Hematopoietic multipotent progenitor cell treated with erythropoietin and hydrocortisone succinate and interleukin-3 and kit ligand, for 8 days (in vitro differentiated cells): ENCODE results near the gene TRIO.

Experiments used
- DNase-seq: peaks from one replicate; pipeline ENCODE4 v3.0.0-alpha.2; 2015

TRIO gene

GRCh38 chr5:14211818-14212803 is 69.0 kb downstream of the TRIO start:
- DNase-seq: no peak

- DNase-seq: no peak
These were observed 69.7 kb downstream of the TRIO start for GRCh38 chr5:14212838-14213237.

- DNase-seq: no peak
These were observed 70.1 kb downstream of the TRIO start for GRCh38 chr5:14213253-14213652.

GRCh38 chr5:14213813-14214585 is 70.9 kb downstream of the TRIO start:
- no peak for DNase-seq

GRCh38 chr5:14215901-14216300 is 72.8 kb downstream of the TRIO start:
- no peak for DNase-seq

GRCh38 chr5:14216372-14216771 is 73.2 kb downstream of the TRIO start:
- DNase-seq: no peak

GRCh38 chr5:14216902-14217301 is 73.8 kb downstream of the TRIO start:
- DNase-seq: no peak

GRCh38 chr5:14217587-14217986 is 74.4 kb downstream of the TRIO start:
- no peak for DNase-seq

GRCh38 chr5:14218011-14218410 is 74.9 kb downstream of the TRIO start:
- DNase-seq: no peak

GRCh38 chr5:14218480-14218879 is 75.3 kb downstream of the TRIO start:
- DNase-seq: no peak

- no peak for DNase-seq
These were observed 75.9 kb downstream of the TRIO start for GRCh38 chr5:14218897-14219573.

GRCh38 chr5:14219800-14220512 is 76.8 kb downstream of the TRIO start:
- no peak for DNase-seq

GRCh38 chr5:14220642-14221041 is 77.5 kb downstream of the TRIO start:
- no peak for DNase-seq

- no peak for DNase-seq
These were observed 78.6 kb downstream of the TRIO start for GRCh38 chr5:14221732-14222131.

- no peak for DNase-seq
These were observed 79.1 kb downstream of the TRIO start for GRCh38 chr5:14222206-14222605.

- no peak for DNase-seq
These were observed 80.2 kb downstream of the TRIO start for GRCh38 chr5:14223372-14223771.

GRCh38 chr5:14225173-14225834 is 82.2 kb downstream of the TRIO start:
- DNase-seq: no peak

GRCh38 chr5:14226149-14226548 is 83.0 kb downstream of the TRIO start:
- no peak for DNase-seq

- no peak for DNase-seq
These were observed 83.4 kb downstream of the TRIO start for GRCh38 chr5:14226554-14226953.

- DNase-seq: no peak
These were observed 83.8 kb downstream of the TRIO start for GRCh38 chr5:14226992-14227391.

GRCh38 chr5:14227513-14227912 is 84.4 kb downstream of the TRIO start:
- no peak for DNase-seq

- no peak for DNase-seq
These were observed 85.1 kb downstream of the TRIO start for GRCh38 chr5:14228219-14228618.
